ENCODE data around the gene CRIM1.

The CRIM1 gene

DNA sequence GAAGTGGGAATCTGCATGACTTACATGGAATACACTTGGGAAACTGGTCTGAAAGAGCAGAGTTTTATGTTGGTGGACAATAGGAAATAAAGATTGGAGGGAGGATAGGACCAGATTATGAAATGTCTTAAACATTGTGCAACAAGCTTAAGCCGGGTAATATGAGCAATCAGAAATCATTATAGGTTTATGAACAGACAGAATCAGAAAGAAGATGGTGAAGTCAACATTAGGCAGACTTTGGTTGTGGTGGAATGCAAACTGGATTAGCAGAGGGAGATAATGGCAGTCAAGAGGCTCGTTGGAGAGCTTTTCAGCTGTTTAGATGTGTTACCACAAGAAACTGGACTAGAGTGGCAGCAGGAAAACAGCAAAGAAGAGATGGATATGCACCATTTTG is 43.5 kb downstream of the CRIM1 start:
- no peak for DNase-seq (ENCODE audit: low read depth)

DNA sequence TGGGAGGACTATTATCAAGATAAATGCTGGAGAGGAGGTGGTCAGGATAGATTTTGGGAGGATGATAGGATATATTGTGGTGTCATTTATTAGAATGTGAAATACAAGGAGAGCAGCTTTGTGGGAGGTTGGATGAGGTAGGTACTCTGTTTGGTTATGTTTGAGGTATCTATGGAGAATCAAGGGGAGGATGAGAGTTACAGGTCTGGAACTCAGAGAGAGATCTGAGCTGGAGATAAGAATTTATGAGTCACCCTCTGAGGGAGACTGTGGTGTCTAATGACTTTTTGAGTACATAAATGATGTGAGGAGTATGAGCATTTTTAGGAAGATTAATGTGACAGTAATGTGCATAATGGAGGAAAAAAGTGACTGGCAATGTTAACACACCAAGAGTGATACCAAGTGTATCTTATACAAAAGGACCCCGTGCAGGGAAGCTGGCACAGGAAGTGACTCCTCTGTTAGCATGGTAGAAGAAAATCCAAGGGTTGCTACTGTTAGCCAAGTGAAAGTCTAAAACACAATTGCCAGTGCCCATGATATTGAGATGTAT is 48.2 kb downstream of the CRIM1 start:
- DNase-seq (ENCODE audit: low read depth), result peak; percentile 81

DNA sequence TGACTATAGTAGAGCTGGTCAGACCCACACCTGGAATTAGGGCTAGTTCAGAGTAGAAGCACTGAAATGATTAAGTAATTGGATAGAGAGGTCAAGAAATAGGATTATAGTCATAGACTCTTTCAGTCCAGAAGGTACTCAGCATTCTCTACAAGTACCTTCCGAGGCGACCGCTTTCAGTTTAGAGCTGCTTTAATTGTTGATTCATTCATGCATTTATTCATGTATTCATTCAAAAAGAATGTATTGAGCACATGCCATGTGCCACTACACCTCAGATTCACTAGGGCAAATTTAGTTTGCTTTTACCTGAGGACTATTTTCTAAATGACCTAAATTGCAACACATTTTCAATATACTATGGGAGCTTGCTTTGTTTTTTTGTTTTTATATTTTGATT is 48.7 kb downstream of the CRIM1 start:
- DNase-seq (ENCODE audit: low read depth), result no peak

DNA sequence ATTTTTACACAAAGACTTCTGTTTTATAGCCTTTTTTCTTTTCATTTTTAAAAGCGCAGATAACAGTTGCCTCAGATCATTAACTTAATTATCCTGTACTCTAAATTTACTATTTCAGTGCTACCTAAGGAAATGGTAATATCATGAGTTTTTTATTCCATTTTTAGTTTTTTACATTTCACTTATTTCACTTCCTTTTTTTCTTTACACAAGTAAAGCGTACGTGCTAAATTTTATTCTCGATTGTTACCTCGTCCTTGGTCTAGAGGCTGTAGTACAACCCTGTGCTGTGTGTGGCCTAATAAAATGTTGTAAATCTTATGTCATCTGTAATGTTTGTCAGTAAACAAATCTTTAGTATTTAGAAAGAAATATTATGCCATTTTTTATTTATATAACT is 49.2 kb downstream of the CRIM1 start:
- DNase-seq (ENCODE audit: low read depth), result no peak

DNA sequence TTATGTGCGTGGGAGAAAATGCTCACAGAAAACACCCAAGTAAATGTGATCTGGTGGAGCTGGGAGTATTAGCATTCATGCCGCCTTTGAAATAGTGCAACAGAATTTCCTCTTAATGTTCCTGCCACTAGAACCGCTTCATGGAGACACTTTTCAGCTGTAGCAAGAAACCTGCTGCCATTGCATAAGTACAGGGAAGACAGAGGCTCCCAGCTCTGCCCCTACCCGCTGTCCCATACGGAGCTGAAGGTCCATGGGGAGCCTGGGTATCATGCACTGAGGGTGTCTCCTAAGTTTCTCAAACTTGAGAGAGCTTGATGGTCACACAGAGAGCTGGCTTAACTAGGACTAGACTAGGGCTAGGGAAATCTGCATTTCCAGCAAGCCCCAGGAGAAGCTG is 49.6 kb downstream of the CRIM1 start:
- no peak for DNase-seq (ENCODE audit: low read depth)

DNA sequence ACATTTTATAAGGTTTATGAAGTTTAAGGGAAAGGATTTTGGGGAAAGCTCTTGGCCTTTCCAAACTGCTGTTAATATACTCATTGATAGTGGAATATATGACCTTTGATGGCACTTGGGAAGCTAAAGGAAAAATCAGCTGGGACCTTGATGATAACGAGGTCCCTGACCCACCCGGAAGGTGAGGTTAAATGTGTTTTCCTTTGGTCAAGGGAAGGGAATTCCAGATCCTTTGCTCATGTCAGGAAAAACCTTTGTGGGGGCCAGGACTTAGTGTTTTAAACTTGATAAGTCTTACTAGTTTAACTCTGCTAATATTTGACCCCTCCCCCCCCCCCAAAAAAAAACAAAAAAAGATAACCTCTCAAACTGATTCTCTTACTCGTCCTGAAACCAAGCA is 50.7 kb downstream of the CRIM1 start:
- DNase-seq (ENCODE audit: low read depth), result no peak

DNA sequence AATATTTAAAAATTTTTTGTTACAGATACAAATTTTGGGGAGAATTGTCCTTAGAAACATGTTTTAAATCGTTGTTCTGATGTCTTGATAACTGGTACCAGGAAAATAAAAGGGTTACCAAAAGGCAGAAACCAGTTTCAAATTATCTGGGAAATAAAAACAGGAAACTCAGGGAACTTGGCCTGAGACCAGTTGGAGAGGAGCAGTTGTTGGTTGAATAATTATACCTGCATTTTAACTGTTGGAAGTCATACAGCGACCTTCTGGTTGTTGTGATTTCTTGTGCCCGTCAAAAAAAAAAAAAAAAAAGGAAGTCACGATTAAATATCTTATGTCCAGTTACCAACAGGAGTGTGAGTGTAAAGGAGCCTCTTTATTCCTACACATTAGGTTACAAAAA is 51.8 kb downstream of the CRIM1 start:
- DNase-seq (ENCODE audit: low read depth), result no peak

DNA sequence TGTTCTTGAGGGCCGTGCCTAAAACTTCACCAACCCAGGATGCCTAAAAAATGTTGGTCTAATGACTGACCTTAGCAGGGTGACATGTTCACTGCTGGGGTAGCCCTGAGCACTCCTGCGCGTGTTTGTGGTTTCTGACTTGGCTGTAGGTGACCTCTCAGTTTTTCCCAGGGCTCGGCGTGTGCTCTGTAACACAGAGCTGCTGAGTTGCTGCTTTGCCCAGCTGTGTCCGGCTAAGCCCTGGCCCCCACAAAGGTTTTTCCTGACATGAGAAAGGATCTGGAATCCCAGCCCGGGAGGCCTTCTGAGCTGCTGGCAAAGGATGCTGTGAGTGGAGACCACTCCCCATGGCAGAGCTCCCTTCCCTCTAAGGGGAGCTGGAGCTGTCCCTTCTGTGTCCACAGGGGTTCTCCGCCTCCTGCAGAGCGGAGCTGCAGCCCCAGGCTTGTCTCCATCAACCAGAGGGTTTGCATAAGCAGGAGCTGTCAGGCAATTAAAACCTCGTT is 52.7 kb downstream of the CRIM1 start:
- no peak for DNase-seq (ENCODE audit: low read depth)

DNA sequence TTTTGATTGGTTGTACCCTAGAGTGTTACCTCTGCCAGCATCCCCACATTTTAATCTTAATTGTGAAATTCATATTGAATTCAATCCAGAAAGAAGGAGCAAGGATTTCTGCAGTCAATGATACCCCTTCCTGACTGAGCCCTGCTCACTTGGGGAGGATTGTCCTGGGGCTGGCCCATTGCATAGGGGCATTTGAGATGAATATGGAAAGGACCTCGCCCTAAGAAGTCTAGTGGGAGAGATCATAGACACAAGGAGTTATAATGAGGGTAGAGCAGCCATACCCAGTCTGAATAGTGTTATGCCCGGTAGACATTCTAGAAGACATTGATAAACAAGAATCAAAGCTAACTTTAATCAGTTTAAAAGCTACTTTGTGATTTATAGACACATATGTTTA is 53.8 kb downstream of the CRIM1 start:
- no peak for DNase-seq (ENCODE audit: low read depth)

DNA sequence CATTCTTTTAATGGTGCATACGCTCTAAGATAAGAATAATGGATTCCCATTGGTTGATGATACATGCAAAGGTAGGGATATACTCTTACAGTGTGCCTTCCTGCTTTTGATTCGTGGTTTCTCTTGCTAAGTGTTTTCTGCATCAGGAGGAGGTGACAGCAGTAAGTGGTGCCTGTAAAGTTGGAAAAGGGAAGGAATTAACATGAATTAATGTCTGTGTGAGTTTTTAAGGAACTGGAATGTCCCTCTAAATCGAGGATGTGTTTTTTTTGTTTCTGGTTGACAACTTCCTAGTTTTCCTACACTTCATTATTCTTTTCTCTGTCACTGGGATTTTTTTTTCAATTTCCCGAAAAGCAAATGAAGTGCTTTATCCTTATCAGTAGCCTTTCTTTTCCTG is 54.4 kb downstream of the CRIM1 start:
- DNase-seq (ENCODE audit: low read depth), result no peak

DNA sequence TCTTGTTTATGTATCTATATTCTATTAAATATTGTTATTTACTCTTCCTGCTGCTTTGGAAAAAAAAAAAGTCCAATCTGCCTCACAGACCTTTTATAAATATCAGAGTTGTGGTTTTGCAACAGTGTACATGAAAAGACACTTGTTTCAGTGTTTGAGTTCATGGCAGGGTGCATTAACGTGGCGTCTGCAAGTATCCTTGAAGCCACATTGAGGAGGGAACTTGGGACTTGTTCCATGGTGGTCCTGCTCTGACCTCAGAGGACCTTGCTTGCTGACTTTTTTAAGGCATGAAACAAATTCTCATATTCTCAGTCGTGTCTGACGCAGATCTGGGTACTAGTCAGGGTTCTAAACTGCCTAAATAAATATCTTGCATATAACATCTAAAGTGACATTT is 55.1 kb downstream of the CRIM1 start:
- no peak for DNase-seq (ENCODE audit: low read depth)

DNA sequence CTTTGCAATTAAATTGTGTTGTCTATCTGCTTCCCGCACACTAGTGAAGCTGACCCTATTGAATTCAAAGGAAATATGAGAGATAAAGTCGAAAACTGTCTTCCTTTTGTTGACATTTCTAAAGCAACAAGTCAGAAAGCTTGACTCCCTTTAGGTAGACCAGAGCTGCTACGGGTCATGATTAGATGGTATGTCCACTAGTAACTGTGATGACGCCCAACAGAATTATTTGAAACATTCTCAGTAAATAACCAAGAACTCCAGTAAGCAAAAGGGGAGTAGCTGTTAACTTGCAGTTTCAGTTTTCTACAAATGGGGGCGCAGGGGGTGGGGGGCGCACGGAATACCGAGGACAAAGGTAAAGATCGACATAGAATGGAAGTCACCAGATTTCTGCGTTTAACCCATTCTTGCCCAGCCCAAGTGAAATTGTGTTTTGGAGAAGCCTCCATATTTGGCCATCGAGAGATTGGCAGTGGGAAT is 56.4 kb downstream of the CRIM1 start:
- no peak for DNase-seq (ENCODE audit: low read depth)

DNA sequence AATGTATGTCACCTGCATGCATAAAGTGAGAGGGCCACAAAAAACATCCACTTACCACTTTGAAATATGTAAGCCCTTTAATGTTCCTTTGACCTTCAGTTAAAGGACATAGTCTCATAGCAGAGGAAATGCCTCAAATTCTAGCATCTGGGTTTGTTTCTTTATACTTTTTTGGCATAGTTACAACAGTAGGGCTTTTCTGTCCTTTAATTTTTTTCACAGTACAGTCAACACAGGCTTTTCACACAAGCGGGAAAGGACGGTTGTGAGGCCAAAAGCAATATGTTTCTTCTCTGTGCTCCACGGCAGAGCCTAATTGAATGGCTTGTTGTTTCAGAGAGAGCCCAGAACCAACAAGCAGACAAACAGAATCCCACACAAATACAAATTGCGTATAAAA is 57.6 kb downstream of the CRIM1 start:
- DNase-seq (ENCODE audit: low read depth), result no peak

DNA sequence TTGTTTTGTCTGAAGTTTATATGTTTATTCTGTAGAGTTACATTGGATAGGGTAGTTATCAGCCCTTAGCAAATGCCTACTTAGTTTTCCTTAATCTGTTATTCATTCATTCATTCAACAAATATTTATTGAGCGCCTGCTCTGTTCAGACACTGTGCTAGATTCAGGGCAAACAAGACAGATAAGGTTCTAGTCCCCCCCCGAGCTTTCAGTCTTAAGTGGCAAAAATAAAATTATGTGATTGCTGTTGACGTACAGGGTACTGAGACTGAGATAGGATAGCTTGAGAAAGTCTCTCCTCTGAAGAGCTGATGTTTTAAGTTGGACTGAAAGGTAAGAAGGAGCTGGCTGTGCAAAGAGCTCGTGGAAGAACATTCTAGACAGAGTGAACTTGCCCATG is 58.7 kb downstream of the CRIM1 start:
- DNase-seq (ENCODE audit: low read depth), result no peak

DNA sequence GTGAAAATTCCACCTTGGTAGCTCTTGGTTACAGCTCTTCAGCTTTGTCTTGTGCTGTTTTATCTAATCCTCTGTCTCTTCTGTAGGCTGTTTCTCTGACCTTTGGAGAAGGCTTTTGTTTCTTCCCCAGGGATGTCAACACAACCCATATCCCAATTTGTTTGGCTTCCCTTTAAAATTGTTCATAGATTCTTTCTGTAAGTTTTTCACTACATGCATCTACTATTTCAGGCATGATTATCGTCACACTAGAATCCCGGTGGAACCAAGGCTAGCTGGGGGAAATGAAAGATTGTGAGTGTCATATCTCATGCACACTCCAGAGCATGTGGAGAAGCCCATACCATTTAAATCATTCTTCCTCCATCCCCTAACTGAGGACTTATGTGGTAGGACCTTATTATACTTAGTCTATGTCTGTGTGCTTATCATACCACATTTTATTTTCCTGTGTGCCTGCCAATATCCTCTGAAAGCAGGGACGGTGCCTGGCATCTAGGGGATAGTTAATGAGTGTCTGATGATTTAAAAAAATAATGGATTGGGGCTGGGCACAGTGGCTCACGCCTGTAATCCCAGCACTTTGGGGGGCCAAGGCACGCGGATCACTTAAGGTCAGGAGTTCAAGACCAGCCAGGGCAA is 59.9 kb downstream of the CRIM1 start:
- DNase-seq (ENCODE audit: low read depth), result no peak

DNA sequence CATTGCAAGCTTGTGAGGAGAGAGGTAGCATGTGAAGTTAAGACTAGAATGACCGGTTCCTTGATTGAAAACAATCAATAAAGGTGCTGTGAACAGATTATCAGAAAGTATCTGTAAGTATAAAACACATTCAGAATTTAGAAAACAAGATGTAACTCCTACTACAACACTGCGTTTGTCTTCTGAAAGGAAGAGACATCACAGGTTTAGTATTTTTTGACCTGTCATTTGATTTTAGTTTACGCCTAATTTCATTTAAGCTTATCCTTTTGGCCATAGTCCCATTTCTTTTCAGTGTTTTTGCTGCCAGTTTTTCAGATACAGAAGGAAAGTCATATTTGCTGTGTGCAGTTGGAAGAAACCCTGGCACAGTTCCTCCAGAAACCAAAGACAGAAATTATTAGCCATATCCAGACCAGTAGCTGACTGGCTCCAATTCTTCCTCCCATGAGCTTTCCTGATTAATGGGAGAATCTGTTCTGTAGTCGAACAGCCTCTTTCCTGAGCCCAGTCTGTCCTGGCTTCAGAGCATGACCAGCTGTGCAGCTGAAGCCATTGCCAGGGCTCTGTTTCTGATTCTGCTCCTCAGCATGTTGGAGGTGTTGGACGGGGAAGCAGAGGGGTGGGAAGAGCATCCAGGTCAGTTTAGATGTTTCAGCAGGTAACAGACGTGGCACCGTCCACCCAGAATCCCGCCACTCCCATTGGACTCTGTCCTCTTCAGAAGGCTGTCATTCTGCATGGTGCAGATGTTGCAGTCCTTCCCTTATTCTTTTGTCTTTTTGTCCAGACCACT is 61.0 kb downstream of the CRIM1 start:
- DNase-seq (ENCODE audit: low read depth), result no peak

DNA sequence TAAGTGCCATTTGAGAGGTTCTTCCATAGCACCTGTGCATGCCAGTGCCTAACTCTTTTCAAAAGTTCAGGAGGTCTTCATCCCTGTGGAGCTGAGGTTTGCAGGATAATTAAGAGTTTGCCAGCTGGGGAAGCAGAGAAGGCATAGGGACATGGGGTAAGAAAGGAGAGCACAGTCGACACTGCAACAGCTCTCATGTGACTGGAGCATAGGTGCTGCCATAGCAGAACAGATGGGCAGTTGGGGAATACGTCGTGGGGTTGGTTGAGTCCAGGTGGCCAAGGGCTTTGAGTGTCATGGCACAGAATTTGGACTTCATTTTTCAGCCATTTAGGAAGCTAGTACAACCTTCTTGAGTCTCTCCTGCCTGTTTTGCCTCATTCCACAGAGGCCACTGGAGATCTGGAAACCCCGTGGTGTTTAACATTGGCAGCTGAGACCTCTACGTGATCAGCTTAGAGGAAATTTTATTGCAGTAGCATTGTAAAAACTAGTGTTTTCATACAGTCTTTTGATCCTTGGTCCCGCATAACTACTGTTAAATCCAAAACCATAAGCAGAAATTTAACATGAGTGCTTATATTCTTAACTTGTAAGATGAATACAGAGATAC is 65.1 kb downstream of the CRIM1 start:
- DNase-seq (ENCODE audit: low read depth), result no peak

DNA sequence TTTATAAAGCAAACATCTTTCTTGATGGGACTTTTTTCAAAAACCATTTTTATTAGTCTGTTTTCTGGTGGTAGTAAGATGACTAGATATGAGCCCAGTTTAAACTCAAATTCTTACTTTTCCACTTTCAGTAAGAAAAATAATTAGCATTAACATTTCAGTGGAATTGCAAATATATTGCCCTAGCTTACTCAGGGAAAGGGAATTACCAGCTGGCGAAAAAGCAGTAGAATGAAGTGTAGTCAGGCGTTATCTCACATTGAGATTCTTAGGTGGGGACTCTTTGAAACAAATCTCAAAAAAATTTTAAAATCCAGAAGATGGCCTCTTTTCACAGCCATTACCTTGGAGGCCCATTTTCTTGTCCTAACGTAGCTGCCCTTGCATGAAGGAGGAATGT is 65.8 kb downstream of the CRIM1 start:
- DNase-seq (ENCODE audit: low read depth), result no peak

DNA sequence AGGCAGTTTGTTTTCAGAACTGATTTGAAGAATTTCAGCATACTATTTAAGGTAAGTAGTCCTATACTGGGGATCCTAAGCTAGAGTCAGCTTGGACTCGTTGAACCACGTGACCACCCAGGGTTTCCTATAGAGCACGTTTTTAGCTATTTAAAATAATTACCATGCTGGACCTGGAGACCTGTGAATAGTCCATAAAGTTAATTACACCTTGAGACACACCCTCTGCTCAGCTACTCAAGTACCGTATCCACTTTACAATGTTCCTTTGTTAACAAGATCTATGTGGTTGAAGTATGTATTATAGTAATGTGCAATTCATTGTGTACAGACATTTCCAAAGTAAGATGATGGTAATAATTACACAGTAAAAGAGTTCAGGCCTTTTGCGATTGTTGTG is 67.6 kb downstream of the CRIM1 start:
- DNase-seq (ENCODE audit: low read depth), result no peak

DNA sequence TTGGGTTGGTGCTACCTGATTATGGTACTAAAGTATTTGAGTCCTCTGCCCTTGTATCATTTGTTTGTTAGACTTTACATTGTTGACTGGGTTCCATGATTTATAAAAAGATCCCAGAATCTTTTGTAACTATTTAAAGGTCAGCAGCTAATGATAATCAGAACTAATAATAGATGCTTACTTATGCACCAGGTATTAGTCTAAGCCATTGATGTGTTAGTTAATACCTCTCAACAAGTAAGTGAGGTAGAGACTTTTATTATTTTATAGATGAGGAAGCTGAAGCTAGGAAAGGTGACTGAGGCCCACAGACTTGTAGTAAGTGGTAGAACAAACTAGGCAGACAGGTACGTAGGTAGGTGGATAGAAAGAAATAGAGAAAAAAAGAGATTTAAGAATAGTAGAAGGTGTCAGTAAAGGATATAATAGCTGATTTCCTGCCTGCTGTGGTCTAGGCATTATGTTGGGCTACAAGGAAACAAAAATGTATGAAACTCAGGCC is 68.1 kb downstream of the CRIM1 start:
- DNase-seq (ENCODE audit: low read depth), result no peak

DNA sequence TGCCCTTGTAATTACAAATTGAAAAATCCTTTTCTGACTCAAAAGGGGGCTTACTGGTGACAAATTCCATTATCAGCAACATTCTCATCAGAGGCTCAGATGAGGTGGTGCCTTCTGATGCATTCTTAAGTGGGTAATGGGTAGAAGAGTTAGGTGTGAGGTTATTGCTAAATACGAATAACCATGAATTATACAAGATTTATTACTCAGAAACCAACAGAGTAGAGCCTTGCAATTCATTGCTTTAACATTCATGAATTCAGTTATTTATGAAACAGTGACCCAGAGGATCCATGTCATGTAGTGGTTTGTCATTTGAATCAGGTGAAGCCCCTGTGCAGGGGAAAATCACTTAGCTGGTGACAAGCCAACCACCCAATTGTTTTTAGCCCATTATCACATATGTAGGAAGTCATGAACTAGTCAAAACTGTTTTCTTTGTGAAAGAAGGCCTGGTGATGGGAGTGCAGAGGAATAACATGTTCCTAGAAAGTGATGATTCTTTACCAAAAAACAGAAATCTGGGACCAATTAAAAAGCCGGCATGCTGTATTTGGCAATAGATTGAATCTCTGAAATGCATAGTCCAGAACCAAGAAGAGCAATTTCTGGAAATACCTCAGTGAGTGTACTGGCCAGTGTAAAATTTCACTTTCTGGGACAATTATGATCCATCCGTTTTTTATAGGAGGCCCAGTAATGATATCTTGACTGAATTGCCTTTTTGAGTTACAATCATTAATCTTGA is 70.2 kb downstream of the CRIM1 start:
- no peak for DNase-seq (ENCODE audit: low read depth)

DNA sequence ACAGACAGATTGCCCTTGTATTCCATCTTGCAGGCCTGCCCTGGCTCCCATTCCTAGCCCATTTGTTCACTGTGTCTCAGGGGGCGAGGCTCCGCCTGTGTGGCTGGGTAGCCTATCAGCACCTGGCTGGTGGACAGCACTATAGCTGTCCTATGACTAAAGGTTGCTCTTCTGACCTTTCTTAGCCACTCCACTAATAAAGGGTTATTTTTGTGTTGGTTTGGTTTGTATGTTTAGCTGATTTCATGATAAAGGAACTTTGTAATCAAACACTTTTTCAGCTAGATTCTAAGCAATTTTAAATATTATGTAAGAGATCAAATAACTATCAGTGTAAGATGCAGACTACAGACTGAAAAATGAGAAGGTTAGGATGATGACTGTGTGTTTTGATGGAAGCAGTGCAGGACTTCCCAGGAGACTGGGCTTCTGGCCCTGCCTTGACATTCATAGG is 72.2 kb downstream of the CRIM1 start:
- DNase-seq (ENCODE audit: low read depth), result no peak

Measured in non-pigmented ciliary epithelial cell (primary cell).